Parathyroid adenoma (tissue), 2 donors: ENCODE results near the gene HDAC9.

Experiments
- H2AFZ ChIP-seq: fragments of 300-600 bp; sonication (generic); one replicate; pipeline ENCODE4 v1.7.0; 2017; ENCODE audit warnings: antibody characterized with exemption, mild to moderate bottlenecking
- H3K27ac ChIP-seq: fragments of 300-600 bp; sonication (generic); one replicate; pipeline ENCODE4 v1.7.0; 2017
- H3K27me3 ChIP-seq: fragments of 300-600 bp; sonication (generic); one replicate; pipeline ENCODE4 v1.7.0; 2017; ENCODE audit warnings: low read length; ENCODE audit not compliant: control insufficient read depth, insufficient read depth
- H3K36me3 ChIP-seq: fragments of 300-600 bp; sonication (generic); one replicate; pipeline ENCODE4 v1.7.0; 2017; ENCODE audit warnings: low read length; ENCODE audit not compliant: control insufficient read depth, insufficient read depth
- H3K4me1 ChIP-seq: fragments of 300-600 bp; sonication (generic); one replicate; pipeline ENCODE4 v1.7.0; 2017; ENCODE audit warnings: control low read depth
- H3K4me2 ChIP-seq: fragments of 300-600 bp; sonication (generic); one replicate; pipeline ENCODE4 v1.7.0; 2017; ENCODE audit warnings: low read length
- H3K4me3 ChIP-seq: fragments of 300-600 bp; sonication (generic); one replicate; pipeline ENCODE4 v1.7.0; 2017; ENCODE audit warnings: low read depth, low read length
- H3K79me2 ChIP-seq: fragments of 300-600 bp; sonication (generic); one replicate; pipeline ENCODE4 v1.7.0; 2017; ENCODE audit warnings: control low read depth
- H3K9ac ChIP-seq: fragments of 300-600 bp; sonication (generic); one replicate; pipeline ENCODE4 v1.7.0; 2017; ENCODE audit warnings: mild to moderate bottlenecking
- H3K9me3 ChIP-seq: fragments of 300-600 bp; sonication (generic); one replicate; pipeline ENCODE4 v1.7.0; 2017; ENCODE audit warnings: low read length; ENCODE audit not compliant: control insufficient read depth
- CTCF ChIP-seq: fragments of 300-600 bp; sonication (generic); IDR thresholded peaks from one replicate; pipeline ENCODE4 v1.7.0; 2017; ENCODE audit warnings: antibody characterized with exemption, mild to moderate bottlenecking
- donor health status: primary hyperparathyroidism.

The HDAC9 gene

GRCh38 chr7:18488049-18488448 lies 7.5 kb upstream of the HDAC9 start:
- Histone ChIP-seq H3K36me3 (no peaks in the 10 kb centered on the region), H3K27ac (no peak overlapping the region), H3K9me3 (no peaks in the 10 kb centered on the region), H2AFZ (no peak overlapping the region), H3K4me1 (no peaks in the 10 kb centered on the region), H3K4me3 (no peak overlapping the region), H3K9ac (no peak overlapping the region), H3K27me3 (no peaks in the 10 kb centered on the region), H3K4me2 (no peak overlapping the region), H3K79me2 (no peaks in the 10 kb centered on the region)
- TF ChIP-seq CTCF, result no peak

- H2AFZ ChIP-seq, result no peak overlapping the region
- H3K9ac ChIP-seq, result no peak overlapping the region
- H3K79me2 ChIP-seq, result no peaks in the 10 kb centered on the region
- no peaks in the 10 kb centered on the region for H3K9me3 ChIP-seq
- no peaks in the 10 kb centered on the region for H3K4me1 ChIP-seq
- H3K27ac ChIP-seq, result no peak overlapping the region
- TF ChIP-seq CTCF, result no peak
- no peaks in the 10 kb centered on the region for H3K36me3 ChIP-seq
- no peaks in the 10 kb centered on the region for H3K27me3 ChIP-seq
- H3K4me2 ChIP-seq, result no peak overlapping the region
- no peak overlapping the region for H3K4me3 ChIP-seq
Observed at GRCh38 chr7:18489624-18490023, 5.9 kb upstream of the HDAC9 start.

- Histone ChIP-seq H3K4me2 (no peak overlapping the region), H3K9me3 (no peaks in the 10 kb centered on the region), H3K36me3 (no peaks in the 10 kb centered on the region), H2AFZ (no peak overlapping the region), H3K9ac (no peak overlapping the region), H3K4me3 (no peak overlapping the region), H3K27ac (no peak overlapping the region), H3K27me3 (no peaks in the 10 kb centered on the region), H3K79me2 (no peaks in the 10 kb centered on the region), H3K4me1 (no peaks in the 10 kb centered on the region)
- TF ChIP-seq CTCF, result no peak
Observed at GRCh38 chr7:18491871-18492270, 3.7 kb upstream of the HDAC9 start.

- no peak for TF ChIP-seq CTCF
- Histone ChIP-seq H2AFZ (no peak overlapping the region), H3K27ac (no peak overlapping the region), H3K4me1 (no peaks in the 10 kb centered on the region), H3K79me2 (no peaks in the 10 kb centered on the region), H3K9me3 (no peaks in the 10 kb centered on the region), H3K4me2 (no peak overlapping the region), H3K36me3 (no peaks in the 10 kb centered on the region), H3K4me3 (no peak overlapping the region), H3K27me3 (no peaks in the 10 kb centered on the region), H3K9ac (no peak overlapping the region)
Observed at GRCh38 chr7:18494406-18494805, 1.1 kb upstream of the HDAC9 start.

GRCh38 chr7:18494821-18495408 lies 634 bp upstream of the HDAC9 start:
- Histone ChIP-seq H3K9ac (no peak overlapping the region), H3K4me2 (peak overlapping the region; percentile 65), H3K27me3 (no peaks in the 10 kb centered on the region), H3K9me3 (no peaks in the 10 kb centered on the region), H3K4me3 (peak overlapping the region; percentile 47), H3K27ac (no peak overlapping the region), H2AFZ (peak overlapping the region; percentile 48), H3K36me3 (no peaks in the 10 kb centered on the region), H3K79me2 (no peaks in the 10 kb centered on the region), H3K4me1 (no peaks in the 10 kb centered on the region)
- TF ChIP-seq CTCF, result no peak
